GM12878 (cell line): ENCODE data around the gene TMEM17. TPM values are rescaled to one million over a fixed set of nuclear protein-coding genes. Genes with fewer than 3 reads are reported as not detected.

Experiments used
- ATAC-seq: fragments of 200-7000 bp; cut with Tn5 transposase; 3 replicates; pipeline ENCODE4 v1.9.1; 2020; ENCODE audit warnings: mild to moderate bottlenecking, moderate library complexity
- BruUV-seq: library from RNA; stranded (reverse); fragments of 400-500 nt; replicated peaks from 2 replicates; lab custom pipeline; 2021; lab: Mats Ljungman, UMichigan
- CTCF ChIA-PET: fragments of 300-600 bp; sonication (Branson Sonifier 250); formaldehyde crosslinking; extraction: SDS; loops from one replicate; lab custom pipeline; 2021; ENCODE audit warnings: inconsistent platforms; lab: Yijun Ruan, JAX
- POLR2A ChIA-PET: fragments of 350-600 bp; formaldehyde crosslinking; extraction: SDS; loops from one replicate; lab custom pipeline; 2021; ENCODE audit warnings: inconsistent platforms; lab: Charles Lee
- RAD21 ChIA-PET: fragments of 300-600 bp; sonication (Branson Sonifier 250); formaldehyde crosslinking; loops from one replicate; lab custom pipeline; 2023; ENCODE audit warnings: antibody characterized with exemption; ENCODE audit not compliant: unreplicated experiment; lab: Charles Lee
- SMC1A ChIA-PET: fragments of 300-600 bp; sonication (Branson Sonifier 250); formaldehyde crosslinking; loops from one replicate; lab custom pipeline; 2023; ENCODE audit not compliant: unreplicated experiment, uncharacterized antibody; lab: Charles Lee
- DNase-seq: peaks from one replicate; pipeline ENCODE4 v3.0.0-alpha.2; 2011; ENCODE audit warnings: low read depth, low spot score
- FAIRE-seq: peaks from 3 replicates; lab custom pipeline; 2011; peaks lifted over from hg19 to GRCh38; lab: Jason Lieb, UNC
- H2AFZ ChIP-seq: 2 replicates; pipeline ENCODE4 v1.6.0; 2011; ENCODE audit warnings: low read depth, low read length, control low read depth; ENCODE audit not compliant: control insufficient read depth
- H3K27ac ChIP-seq: 2 replicates; pipeline ENCODE4 v1.5.1; 2011; ENCODE audit warnings: control low read depth; ENCODE audit not compliant: control insufficient read depth, insufficient read depth
- H3K27me3 ChIP-seq, 2 experiments: replicated peaks in 1 of 2; 2 replicates each; pipeline versions ENCODE4 v1.6.0 to v1.6.1; 2011; ENCODE audit warnings: low read length in 1 of 2; ENCODE audit not compliant: control insufficient read depth in 2 of 2, insufficient read depth in 2 of 2
- H3K36me3 ChIP-seq, 2 experiments: 2 replicates each; pipeline ENCODE4 v1.5.1; 2011; ENCODE audit warnings: low read length in 1 of 2; ENCODE audit not compliant: control insufficient read depth in 2 of 2, insufficient read depth in 2 of 2
- H3K4me1 ChIP-seq: 2 replicates; pipeline ENCODE4 v1.6.1; 2011; ENCODE audit warnings: mild to moderate bottlenecking, low read length, moderate library complexity, mixed read lengths; ENCODE audit not compliant: control insufficient read depth, insufficient read depth
- H3K4me2 ChIP-seq: 2 replicates; pipeline ENCODE4 v1.6.0; 2011; ENCODE audit warnings: control low read depth; ENCODE audit not compliant: control insufficient read depth, insufficient read depth
- H3K4me3 ChIP-seq: fragments of 200-600 bp; sonication (generic); 2 replicates; pipeline ENCODE4 v1.5.1; 2016
- H3K79me2 ChIP-seq: 2 replicates; pipeline ENCODE4 v1.6.0; 2011; ENCODE audit warnings: low read length; ENCODE audit not compliant: control insufficient read depth, insufficient read depth
- H3K9ac ChIP-seq: 2 replicates; pipeline ENCODE4 v1.8.0; 2011; ENCODE audit warnings: low read length, control low read depth, mixed read lengths; ENCODE audit not compliant: control insufficient read depth, insufficient read depth
- H3K9me3 ChIP-seq: replicated peaks from 3 replicates; pipeline ENCODE4 v1.5.1; 2011; ENCODE audit warnings: mild to moderate bottlenecking, low read length; ENCODE audit not compliant: control insufficient read depth, insufficient read depth
- H4K20me1 ChIP-seq: 2 replicates; pipeline ENCODE4 v1.6.0; 2011; ENCODE audit not compliant: control insufficient read depth, insufficient read depth
- BCLAF1 ChIP-seq: fragments of 450-650 bp; IDR thresholded peaks from 2 replicates; pipeline ENCODE4 v1.6.1; 2017; ENCODE audit warnings: antibody characterized with exemption, mild to moderate bottlenecking, moderate library complexity
- NFYA ChIP-seq: IDR thresholded peaks from 2 replicates; pipeline ENCODE4 v1.6.1; 2011; ENCODE audit warnings: low read depth, mild to moderate bottlenecking, low read length, improper control_type of control experiment, borderline replicate concordance
- SUZ12 ChIP-seq: fragments of 200-600 bp; sonication (generic); IDR thresholded peaks from one replicate; pipeline ENCODE4 v1.6.1; 2018; ENCODE audit warnings: antibody characterized with exemption, mild to moderate bottlenecking; ENCODE audit not compliant: unreplicated experiment
- YBX1 ChIP-seq: fragments of 450-650 bp; IDR thresholded peaks from 2 replicates; pipeline ENCODE4 v1.6.1; 2016; ENCODE audit warnings: antibody characterized with exemption
- ZSCAN29 ChIP-seq: fragments of 450-650 bp; IDR thresholded peaks from 2 replicates; pipeline ENCODE4 v1.6.1; 2017; ENCODE audit warnings: mild to moderate bottlenecking, moderate library complexity
- WGBS: methylation state at CpG from one replicate; pipeline ENCODE4 v1.1.6; 2016; ENCODE audit warnings: low lambda C conversion rate; ENCODE audit not compliant: insufficient replicate concordance, insufficient coverage; ENCODE audit errors: missing lambda C conversion rate; 5-methylcytosine and 5-hydroxymethylcytosine counted together
- in situ Hi-C: fragments of 300-500 bp; cut with MboI; formaldehyde crosslinking; loops from 9 replicates; pipeline ENCODE4 v1.14.3; 2018; ENCODE audit warnings: mixed read lengths
- intact Hi-C: fragments of 100-400 bp; cut with micrococcal nuclease; formaldehyde crosslinking; loops from one replicate; pipeline ENCODE4 v1.14.2; 2022; ENCODE audit not compliant: unreplicated experiment
- polyA plus RNA-seq, 11 experiments: library from polyadenylated mRNA; depleted of rRNA in 4 of 11; unstranded in 6 of 11; stranded (reverse) in 5 of 11; fragments of >200 nt; fragmentation: Nextera tagmentation in 4 of 11; fragmentation: Illumina TruSeq in 1 of 11; extraction: Ambion mirVana in 4 of 11; extraction: Trizol in 1 of 11; gene quantifications; 1 replicate in 1 of 11; 2 replicates in 10 of 11; pipeline versions ENCODE4 v1.2.1 to v1.2.3, GENCODE V29; 2011 to 2016; ENCODE audit warnings: inconsistent platforms in 2 of 11, missing spikeins in 2 of 11, low read depth in 1 of 11
- total RNA-seq, 4 experiments: library from RNA; depleted of rRNA in 3 of 4; stranded (reverse); fragments of >200 nt in 3 of 4; fragmentation: Illumina TruSeq in 1 of 4; extraction: Trizol in 1 of 4; gene quantifications; 2 replicates each; pipeline versions ENCODE4 v1.2.1 to v1.2.3, GENCODE V29; 2013 to 2021

Gene TMEM17
- total and polyA plus RNA-seq, 10 of the 15 experiments (the other 5 are each of a cell fraction or from before 2014, with no cell fraction given): 0.87 to 2.6 (median 1.4) TPM

GRCh38 chr2:62472312-62472711 is 33.7 kb downstream of the TMEM17 start:
- no peak for TF ChIP-seq YBX1
- no peak for TF ChIP-seq SUZ12
- TF ChIP-seq BCLAF1: no peak
- H3K27ac ChIP-seq: no peak overlapping the region
- FAIRE-seq (no peak), DNase-seq (no peak), ATAC-seq (no peak)
- H2AFZ ChIP-seq: no peak overlapping the region
- H3K9me3 ChIP-seq: no peaks in the 10 kb centered on the region
- H3K79me2 ChIP-seq: no peaks in the 10 kb centered on the region
- intact Hi-C loops: no loop called here
- H3K4me2 ChIP-seq: no peak overlapping the region
- ChIA-PET CTCF (interaction anchor here (0.8 kb wide), 1 partner anchor 16 kb away, joined by 4 read pairs; no protein-coding TSS in a partner anchor), SMC1A (interaction anchor here (1.1 kb wide), 1 partner anchor 583 kb away, joined by 3 read pairs; no protein-coding TSS in a partner anchor), POLR2A (no interaction called here), RAD21 (no interaction called here)
- no peaks in the 10 kb centered on the region for H3K36me3 ChIP-seq
- H3K4me3 ChIP-seq: no peak overlapping the region
- H3K9ac ChIP-seq: no peak overlapping the region
- no peaks in the 10 kb centered on the region for H4K20me1 ChIP-seq
- in situ Hi-C loops: loop anchor here (25.0 kb wide), 1 partner anchor 1015 kb away; no protein-coding TSS in a partner anchor
- H3K27me3 ChIP-seq: no peaks in the 10 kb centered on the region; a peak in 1 of 4 replicates
- BruUV-seq: no TSS peak
- WGBS: 19% methylated on average over 2 of the region's 2 CpGs
- H3K4me1 ChIP-seq: peaks cover 4% of the 10 kb centered on the region

- ATAC-seq (no peak), FAIRE-seq (no peak), DNase-seq (no peak)
- TF ChIP-seq NFYA (no peak), ZSCAN29 (no peak)
- H3K4me3 ChIP-seq: no peak overlapping the region
- no peaks in the 10 kb centered on the region for H3K9me3 ChIP-seq
- SMC1A ChIA-PET: interaction anchor here (1.1 to 2.3 kb wide), 4 partner anchors 12 to 583 kb away, joined by 3 to 8 read pairs (median 6); no protein-coding TSS in a partner anchor
- CTCF ChIA-PET: interaction anchor here (0.8 kb wide), 1 partner anchor 15 kb away, joined by 4 read pairs; no protein-coding TSS in a partner anchor
- no peak overlapping the region for H3K27ac ChIP-seq
- H3K27me3 ChIP-seq: no peaks in the 10 kb centered on the region; a peak in 1 of 4 replicates
- H3K4me1 ChIP-seq: peaks cover 4% of the 10 kb centered on the region
- no peaks in the 10 kb centered on the region for H4K20me1 ChIP-seq
- BruUV-seq: no TSS peak
- no peak overlapping the region for H2AFZ ChIP-seq
- intact Hi-C loops (no loop called here), in situ Hi-C loops (loop anchor here (25.0 kb wide), 1 partner anchor 1015 kb away; no protein-coding TSS in a partner anchor)
- H3K36me3 ChIP-seq: no peaks in the 10 kb centered on the region
- RAD21 ChIA-PET: interaction anchor here (1.5 kb wide), 1 partner anchor 237 kb away, joined by 4 read pairs; no protein-coding TSS in a partner anchor
- H3K9ac ChIP-seq: no peak overlapping the region
- H3K79me2 ChIP-seq: no peaks in the 10 kb centered on the region
- no peak overlapping the region for H3K4me2 ChIP-seq
- POLR2A ChIA-PET: no interaction called here
- WGBS: 47% methylated on average over 7 of the region's 7 CpGs
These were observed 34.2 kb downstream of the TMEM17 start for GRCh38 chr2:62471816-62472215.
